ENCODE results near the gene SMURF1.

DNA sequence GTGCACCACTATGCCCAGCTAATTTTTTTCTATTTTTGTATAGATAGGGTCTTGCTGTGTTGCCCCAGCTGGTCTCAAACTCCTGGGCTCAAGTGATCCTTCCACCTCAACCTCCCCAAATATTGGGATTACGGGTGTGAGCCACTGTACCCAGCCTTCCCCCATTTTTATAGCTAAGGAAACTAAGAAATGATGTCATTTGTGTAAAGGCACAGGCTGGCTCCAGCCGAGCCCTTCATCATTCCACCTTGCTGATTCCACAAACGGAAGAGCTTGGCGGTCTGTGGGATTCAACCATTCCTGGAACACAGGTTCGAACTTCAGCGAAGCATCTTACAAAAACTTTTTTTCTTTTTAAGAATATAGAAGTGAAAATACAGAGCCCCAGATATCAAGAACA is 14.4 kb downstream of the SMURF1 start:
- TF ChIP-seq GATA3 (IDR thresholded peaks at IDR 0.05; ENCODE audit: low read depth, low read length) = no peak
- TF ChIP-seq GATA2 (IDR thresholded peaks at IDR 0.05; ENCODE audit: low read depth, low read length) = no peak
